Stimulated activated naive CD4-positive, alpha-beta T cell treated with Interleukin-2 at 50 U/mL for 16 hours (primary cell): ENCODE measurements around the gene GRIK5.

Source experiments
- DNase-seq: peaks from one replicate; lab custom pipeline; 2025; lab: John Stamatoyannopoulos, UW

Gene GRIK5

GRCh38 chr19:42076380-42076944 lies 6.5 kb upstream of the GRIK5 start:
- peak; percentile 60 for DNase-seq

GRCh38 chr19:42075616-42076379 lies 5.8 kb upstream of the GRIK5 start, which contains the start of gene ZNF574:
Gene ZNF574 (plus strand): TSS chr19:42076166. CDS start chr19:42078607, 2,441 bp downstream.
- DNase-seq: peak; percentile 98

- DNase-seq: no peak
Observed at GRCh38 chr19:42075364-42075615, 5.3 kb upstream of the GRIK5 start.

GRCh38 chr19:42074513-42075363 lies 4.7 kb upstream of the GRIK5 start:
- no peak for DNase-seq

GRCh38 chr19:42071247-42071646 lies 1.2 kb upstream of the GRIK5 start:
- DNase-seq: no peak

- DNase-seq: no peak
Observed at GRCh38 chr19:42068756-42069571, 1.0 kb downstream of the GRIK5 start.

- DNase-seq: no peak
Observed at GRCh38 chr19:42068361-42068755, 1.6 kb downstream of the GRIK5 start.

GRCh38 chr19:42067315-42067888 lies 2.6 kb downstream of the GRIK5 start:
- DNase-seq: no peak

- no peak for DNase-seq
Observed at GRCh38 chr19:42066075-42066754, 3.8 kb downstream of the GRIK5 start.

GRCh38 chr19:42065511-42065910 lies 4.5 kb downstream of the GRIK5 start:
- no peak for DNase-seq

GRCh38 chr19:42065051-42065450 lies 5.0 kb downstream of the GRIK5 start:
- no peak for DNase-seq

- no peak for DNase-seq
Observed at GRCh38 chr19:42064432-42064831, 5.6 kb downstream of the GRIK5 start.

GRCh38 chr19:42062381-42062780 lies 7.6 kb downstream of the GRIK5 start:
- no peak for DNase-seq

- DNase-seq: no peak
Observed at GRCh38 chr19:42060117-42060516, 9.9 kb downstream of the GRIK5 start.

- DNase-seq: no peak
Observed at GRCh38 chr19:42059196-42059595, 10.8 kb downstream of the GRIK5 start.

GRCh38 chr19:42057846-42058245 lies 12.2 kb downstream of the GRIK5 start:
- no peak for DNase-seq

- DNase-seq: no peak
Observed at GRCh38 chr19:42054205-42054604, 15.8 kb downstream of the GRIK5 start.

GRCh38 chr19:42053037-42053935 lies 16.7 kb downstream of the GRIK5 start:
- DNase-seq: no peak

GRCh38 chr19:42052241-42052863 lies 17.7 kb downstream of the GRIK5 start:
- no peak for DNase-seq
